A673 (cell line): Measurements from ENCODE around the gene NLRP10. TPM values are rescaled to one million over a fixed set of nuclear protein-coding genes. Genes with fewer than 3 reads are reported as not detected.

Experiments
- BruUV-seq: library from RNA; stranded (reverse); fragments of 400-500 nt; replicated peaks from 2 replicates; lab custom pipeline; 2021; lab: Mats Ljungman, UMichigan
- CTCF ChIA-PET: fragments of 300-600 bp; sonication (Branson Sonifier 250); formaldehyde crosslinking; loops from one replicate; lab custom pipeline; 2022; ENCODE audit warnings: antibody characterized with exemption; lab: Charles Lee
- POLR2A ChIA-PET: fragments of 300-600 bp; sonication (Branson Sonifier 250); formaldehyde crosslinking; loops from one replicate; lab custom pipeline; 2022; ENCODE audit warnings: antibody characterized with exemption; ENCODE audit not compliant: low non-redundant PET; lab: Charles Lee
- DNase-seq: peaks from one replicate; pipeline ENCODE4 v3.0.0-alpha.2; 2015; ENCODE audit warnings: low spot score
- H3K27ac ChIP-seq: fragments of 200-600 bp; sonication (generic); 2 replicates; pipeline ENCODE4 v1.5.1; 2016; ENCODE audit warnings: mixed run types, low read depth, mild to moderate bottlenecking, mixed read lengths, antibody characterized with exemption, low read length; ENCODE audit not compliant: poor library complexity, severe bottlenecking
- H3K27me3 ChIP-seq: fragments of 200-600 bp; sonication (generic); replicated peaks from 2 replicates; pipeline ENCODE4 v1.6.1; 2017; ENCODE audit warnings: mixed run types, low read depth, mild to moderate bottlenecking, mixed read lengths, antibody characterized with exemption, low read length; ENCODE audit not compliant: insufficient read depth, poor library complexity
- H3K36me3 ChIP-seq: fragments of 200-600 bp; sonication (generic); 2 replicates; pipeline ENCODE4 v1.6.1; 2016; ENCODE audit warnings: mixed run types, mild to moderate bottlenecking, mixed read lengths, antibody characterized with exemption, low read length; ENCODE audit not compliant: insufficient read depth, poor library complexity, severe bottlenecking
- H3K4me1 ChIP-seq: fragments of 200-600 bp; sonication (generic); 2 replicates; pipeline ENCODE4 v1.6.1; 2017; ENCODE audit warnings: mixed run types, mild to moderate bottlenecking, mixed read lengths, antibody characterized with exemption, low read length; ENCODE audit not compliant: insufficient read depth, poor library complexity, severe bottlenecking
- H3K4me3 ChIP-seq: fragments of 200-600 bp; sonication (generic); 2 replicates; pipeline ENCODE4 v1.5.1; 2016; ENCODE audit warnings: low read depth, mixed run types, mild to moderate bottlenecking, mixed read lengths, low read length; ENCODE audit not compliant: poor library complexity, severe bottlenecking
- H3K9me3 ChIP-seq: fragments of 200-600 bp; sonication (generic); 2 replicates; pipeline ENCODE4 v1.6.1; 2016; ENCODE audit warnings: mixed run types, low read depth, mild to moderate bottlenecking, mixed read lengths, antibody characterized with exemption, low read length; ENCODE audit not compliant: poor library complexity, severe bottlenecking
- EZH2 ChIP-seq: fragments of 200-600 bp; sonication (generic); IDR thresholded peaks from 2 replicates; pipeline ENCODE4 v1.6.1; 2017; ENCODE audit warnings: borderline replicate concordance, low read depth, mild to moderate bottlenecking, mixed read lengths, antibody characterized with exemption, low read length; ENCODE audit not compliant: poor library complexity, severe bottlenecking
- intact Hi-C: fragments of 100-400 bp; cut with micrococcal nuclease; formaldehyde crosslinking; loops from one replicate; pipeline ENCODE4 v1.10.0; 2022; ENCODE audit not compliant: unreplicated experiment
- total RNA-seq: library from RNA; stranded (reverse); gene quantifications from 2 replicates; pipeline ENCODE4 v1.2.3, GENCODE V29; 2021
- TF ChIP-seq, protein P1 (sequence below): fragments of 300-800, 200-600 bp; sonication (generic); conservative IDR thresholded peaks from 2 replicates; pipeline ENCODE4 v1.5.1; 2017; ENCODE audit warnings: low read depth, mild to moderate bottlenecking, antibody characterized with exemption, low read length, moderate library complexity, mixed read lengths

Gene NLRP10
- total RNA-seq, 1 experiment from 2014 or later = not detected

DNA sequence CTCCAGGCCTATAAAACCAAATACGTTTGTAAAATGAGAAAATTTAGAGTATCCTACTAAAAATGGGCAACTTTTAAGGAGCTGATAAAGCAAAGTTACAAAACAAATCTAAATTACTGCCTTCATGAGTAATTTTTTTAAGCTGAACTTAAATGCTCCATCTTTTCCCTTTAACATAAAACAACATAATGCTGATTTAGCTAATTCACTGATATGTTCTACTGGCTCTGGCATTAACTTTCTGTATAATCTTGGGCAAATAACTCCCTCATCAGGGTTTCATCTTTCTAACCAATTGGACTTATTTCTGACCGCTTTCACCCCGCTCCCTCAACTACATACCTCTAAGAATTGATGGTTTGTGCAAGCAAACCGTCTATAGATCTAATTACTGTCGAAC is 24.1 kb downstream of the NLRP10 start:
- POLR2A ChIA-PET = no interaction called here
- H3K4me1 ChIP-seq = no peaks in the 10 kb centered on the region
- no peaks in the 10 kb centered on the region for H3K9me3 ChIP-seq
- intact Hi-C loops = no loop called here
- no peak overlapping the region for H3K27ac ChIP-seq
- H3K4me3 ChIP-seq = no peak overlapping the region
- CTCF ChIA-PET = no interaction called here
- peaks cover 15% of the 10 kb centered on the region for H3K27me3 ChIP-seq
- BruUV-seq = no TSS peak
- no peaks in the 10 kb centered on the region for H3K36me3 ChIP-seq
- TF ChIP-seq EZH2 = no peak
- TF ChIP-seq, protein P1, sequence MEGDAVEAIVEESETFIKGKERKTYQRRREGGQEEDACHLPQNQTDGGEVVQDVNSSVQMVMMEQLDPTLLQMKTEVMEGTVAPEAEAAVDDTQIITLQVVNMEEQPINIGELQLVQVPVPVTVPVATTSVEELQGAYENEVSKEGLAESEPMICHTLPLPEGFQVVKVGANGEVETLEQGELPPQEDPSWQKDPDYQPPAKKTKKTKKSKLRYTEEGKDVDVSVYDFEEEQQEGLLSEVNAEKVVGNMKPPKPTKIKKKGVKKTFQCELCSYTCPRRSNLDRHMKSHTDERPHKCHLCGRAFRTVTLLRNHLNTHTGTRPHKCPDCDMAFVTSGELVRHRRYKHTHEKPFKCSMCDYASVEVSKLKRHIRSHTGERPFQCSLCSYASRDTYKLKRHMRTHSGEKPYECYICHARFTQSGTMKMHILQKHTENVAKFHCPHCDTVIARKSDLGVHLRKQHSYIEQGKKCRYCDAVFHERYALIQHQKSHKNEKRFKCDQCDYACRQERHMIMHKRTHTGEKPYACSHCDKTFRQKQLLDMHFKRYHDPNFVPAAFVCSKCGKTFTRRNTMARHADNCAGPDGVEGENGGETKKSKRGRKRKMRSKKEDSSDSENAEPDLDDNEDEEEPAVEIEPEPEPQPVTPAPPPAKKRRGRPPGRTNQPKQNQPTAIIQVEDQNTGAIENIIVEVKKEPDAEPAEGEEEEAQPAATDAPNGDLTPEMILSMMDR = no peak
- no peak for DNase-seq

DNA sequence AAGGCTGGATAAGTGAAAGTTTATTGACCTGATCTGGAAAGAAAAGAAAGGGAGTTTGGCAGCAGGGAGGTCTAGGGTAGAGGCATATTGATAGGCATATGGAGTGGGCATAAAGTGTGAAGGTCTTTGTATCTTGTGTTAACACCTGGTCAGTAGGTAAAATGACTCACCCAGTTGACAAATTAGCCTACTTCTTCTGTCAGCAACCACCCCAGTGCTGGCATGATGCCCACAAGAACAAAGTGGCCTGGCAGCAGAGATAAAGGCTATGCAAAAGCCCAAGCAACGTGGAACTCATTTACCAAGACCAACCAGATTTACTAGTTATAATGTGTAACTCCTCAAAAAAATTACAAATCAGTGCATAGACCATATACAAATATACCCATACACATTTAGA is 28.6 kb downstream of the NLRP10 start:
- TF ChIP-seq, protein P1 = no peak
- TF ChIP-seq EZH2 = no peak
- H3K9me3 ChIP-seq = no peaks in the 10 kb centered on the region
- BruUV-seq = no TSS peak
- H3K4me3 ChIP-seq = no peak overlapping the region
- no peaks in the 10 kb centered on the region for H3K4me1 ChIP-seq
- intact Hi-C loops = no loop called here
- ChIA-PET POLR2A (no interaction called here), CTCF (no interaction called here)
- no peak for DNase-seq
- no peak overlapping the region for H3K27ac ChIP-seq
- no peaks in the 10 kb centered on the region for H3K36me3 ChIP-seq
- H3K27me3 ChIP-seq = peaks cover 15% of the 10 kb centered on the region

DNA sequence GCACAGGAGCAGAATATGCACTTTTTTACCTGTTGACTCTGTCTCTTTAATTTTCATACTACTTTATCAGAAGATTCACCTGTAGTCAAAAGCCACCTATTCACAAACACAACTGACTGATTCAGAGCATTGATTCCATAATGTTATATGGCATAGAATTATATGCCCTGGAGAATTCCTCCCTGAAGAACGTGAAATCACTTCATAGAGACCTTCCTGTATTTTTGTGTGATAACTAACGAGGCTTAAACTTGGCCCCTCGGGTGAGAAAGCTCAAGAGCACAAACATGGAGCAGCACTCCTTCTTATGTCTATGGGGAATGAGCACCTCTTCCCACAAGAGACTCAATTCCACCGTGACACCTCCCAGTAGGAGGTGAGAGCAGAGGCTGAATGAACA is 34.1 kb downstream of the NLRP10 start, which contains the start of gene OR10A6:
TSS of gene OR10A6 (minus strand) at position 101 of the 400 bp plus-strand sequence. CDS start 2,606 bp downstream, outside the sequence.
- BruUV-seq = no TSS peak
- no peak within 1 kb of the TSS for H3K27ac ChIP-seq
- H3K9me3 ChIP-seq = no peaks in the 10 kb centered on the region
- ChIA-PET CTCF (no interaction called here), POLR2A (no interaction called here)
- TF ChIP-seq, protein P1 = no peak
- TF ChIP-seq EZH2 = no peak
- no peaks in the 10 kb centered on the region for H3K36me3 ChIP-seq
- H3K4me3 ChIP-seq = no peak within 1 kb of the TSS
- intact Hi-C loops = no loop called here
- no peak for DNase-seq
- no peaks in the 10 kb centered on the region for H3K4me1 ChIP-seq
- H3K27me3 ChIP-seq = no peaks in the 10 kb centered on the region
